HFFc6 (cell line): Measurements from ENCODE around the gene MAN1C1. TPM values are rescaled to one million over a fixed set of nuclear protein-coding genes. Genes with fewer than 3 reads are reported as not detected.
A peak's percentile ranks its signal among the peaks of the same experiment; 100 is the strongest.

Source experiments
- DNase-seq: peaks from one replicate; pipeline ENCODE4 v3.0.0-alpha.2; 2018
- H3K27ac Mint-ChIP-seq: 2 replicates; pipeline ENCODE4 v1.8.0; 2020; ENCODE audit warnings: mild to moderate bottlenecking, mixed read lengths
- H3K27me3 Mint-ChIP-seq: 2 replicates; pipeline ENCODE4 v1.8.0; 2021; ENCODE audit warnings: mild to moderate bottlenecking, moderate library complexity, mixed read lengths; ENCODE audit not compliant: insufficient read depth
- H3K36me3 Mint-ChIP-seq: 2 replicates; pipeline ENCODE4 v1.8.0; 2021; ENCODE audit warnings: low read depth, mixed read lengths
- H3K4me1 Mint-ChIP-seq: 2 replicates; pipeline ENCODE4 v1.8.0; 2020; ENCODE audit warnings: low read depth, mixed read lengths
- H3K4me3 Mint-ChIP-seq: 2 replicates; pipeline ENCODE4 v1.8.0; 2020; ENCODE audit warnings: mild to moderate bottlenecking, moderate library complexity, mixed read lengths
- H3K9me3 Mint-ChIP-seq: 2 replicates; pipeline ENCODE4 v1.8.0; 2020; ENCODE audit warnings: mild to moderate bottlenecking, mixed read lengths
- total RNA-seq, 6 experiments: library from RNA; stranded (reverse); fragmentation: NEBNext Ultra II Directional; extraction: Animal tissue kit (Norgen Biotek cat#: 25700); gene quantifications; 2 replicates in 1 of 6; 3 replicates in 5 of 6; pipeline ENCODE4 v1.2.3, GENCODE V29; 2021
- TF ChIP-seq, protein P1 (sequence below): fragments of 200-600 bp; sonication (generic); IDR thresholded peaks from 2 replicates; pipeline ENCODE4 v1.5.0; 2021; ENCODE audit warnings: antibody characterized with exemption, mild to moderate bottlenecking

MAN1C1 gene
- total RNA-seq, 6 experiments from 2014 or later: 0.07 to 0.14 (median 0.08) TPM; not detected in 3

DNA sequence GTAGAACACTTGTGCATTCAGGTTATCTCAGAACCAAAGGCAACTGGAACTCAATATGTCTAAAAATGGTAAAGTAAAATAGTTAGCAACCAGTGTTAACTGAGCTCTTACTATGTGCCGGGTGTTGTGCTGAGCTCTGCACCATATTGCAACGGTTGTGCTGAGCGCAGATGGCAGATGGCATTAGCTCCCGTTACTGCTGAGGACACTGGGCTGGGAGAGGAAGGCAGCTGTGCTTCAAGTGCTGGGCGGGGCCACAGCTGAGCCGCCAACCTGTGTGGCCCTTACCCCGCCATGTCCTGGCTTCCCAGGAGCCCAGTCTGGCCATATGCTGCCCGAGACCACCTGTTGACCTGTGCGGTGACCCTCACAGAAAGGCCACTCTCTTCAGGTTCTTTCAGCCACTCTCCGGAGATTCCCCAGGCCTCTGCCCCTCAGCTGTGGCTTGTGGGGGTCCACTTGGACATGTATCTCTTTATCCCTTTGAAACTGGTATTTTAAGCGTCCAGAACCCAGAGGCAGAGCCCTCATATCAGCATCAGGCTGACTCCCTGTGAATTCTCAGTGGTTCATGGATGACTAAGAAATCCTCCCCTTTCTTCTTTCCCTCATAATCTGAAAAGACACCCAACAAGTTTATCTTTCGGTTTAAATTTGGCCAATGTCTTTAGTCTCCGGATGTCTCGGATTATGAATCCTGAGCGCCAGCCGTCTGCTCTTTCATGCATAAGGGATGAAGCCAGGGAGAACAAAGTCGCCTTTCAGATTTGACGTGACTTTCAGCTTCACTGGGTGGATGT, 46.8 kb upstream of the MAN1C1 start:
- TF ChIP-seq, protein P1, sequence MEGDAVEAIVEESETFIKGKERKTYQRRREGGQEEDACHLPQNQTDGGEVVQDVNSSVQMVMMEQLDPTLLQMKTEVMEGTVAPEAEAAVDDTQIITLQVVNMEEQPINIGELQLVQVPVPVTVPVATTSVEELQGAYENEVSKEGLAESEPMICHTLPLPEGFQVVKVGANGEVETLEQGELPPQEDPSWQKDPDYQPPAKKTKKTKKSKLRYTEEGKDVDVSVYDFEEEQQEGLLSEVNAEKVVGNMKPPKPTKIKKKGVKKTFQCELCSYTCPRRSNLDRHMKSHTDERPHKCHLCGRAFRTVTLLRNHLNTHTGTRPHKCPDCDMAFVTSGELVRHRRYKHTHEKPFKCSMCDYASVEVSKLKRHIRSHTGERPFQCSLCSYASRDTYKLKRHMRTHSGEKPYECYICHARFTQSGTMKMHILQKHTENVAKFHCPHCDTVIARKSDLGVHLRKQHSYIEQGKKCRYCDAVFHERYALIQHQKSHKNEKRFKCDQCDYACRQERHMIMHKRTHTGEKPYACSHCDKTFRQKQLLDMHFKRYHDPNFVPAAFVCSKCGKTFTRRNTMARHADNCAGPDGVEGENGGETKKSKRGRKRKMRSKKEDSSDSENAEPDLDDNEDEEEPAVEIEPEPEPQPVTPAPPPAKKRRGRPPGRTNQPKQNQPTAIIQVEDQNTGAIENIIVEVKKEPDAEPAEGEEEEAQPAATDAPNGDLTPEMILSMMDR: no peak
- Mint-ChIP-seq H3K27me3 (peaks cover 7% of the 10 kb centered on the region; the same call in 1 of the 2 replicates), H3K27ac (peak overlapping the region; percentile 95), H3K4me1 (peaks cover 44% of the 10 kb centered on the region), H3K36me3 (no peaks in the 10 kb centered on the region), H3K9me3 (no peaks in the 10 kb centered on the region), H3K4me3 (peak overlapping the region; percentile 78; the same call in 1 of the 2 replicates)
- no peak for DNase-seq

DNA sequence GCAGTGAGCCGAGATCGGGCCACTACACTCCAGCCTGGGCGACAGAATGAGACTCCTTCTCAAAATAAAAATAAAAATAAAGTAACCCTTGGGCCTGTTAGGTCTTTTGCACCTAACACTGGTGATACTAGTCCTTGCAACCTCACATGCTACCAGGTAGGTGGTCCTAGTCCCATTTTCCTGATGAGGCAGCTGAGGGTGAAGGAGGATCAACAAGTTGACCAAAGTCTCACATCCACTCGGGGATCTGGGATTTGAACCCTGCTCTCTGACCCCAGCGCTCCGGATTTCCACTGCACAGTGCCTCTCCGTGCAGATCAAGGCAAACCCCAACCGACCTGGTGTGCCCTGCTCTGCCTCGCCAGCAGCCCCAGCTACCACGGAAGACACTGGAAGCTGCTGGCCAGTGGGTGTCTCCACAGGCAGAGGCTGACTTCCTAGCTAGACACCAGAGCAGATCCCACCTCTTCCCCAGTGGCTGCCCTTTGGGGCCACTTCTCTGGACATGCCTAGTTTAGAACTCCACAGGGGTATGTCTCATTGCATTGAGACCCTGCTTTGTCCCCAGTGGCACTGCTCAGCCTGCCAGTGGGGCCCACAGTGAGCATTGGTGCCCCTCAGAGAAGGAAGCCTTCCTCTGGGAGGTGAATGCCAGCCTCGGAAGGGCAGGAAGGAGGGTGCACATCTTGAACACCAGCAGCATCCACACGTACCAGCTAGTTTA, 45.6 kb upstream of the MAN1C1 start:
- no peak for DNase-seq
- Mint-ChIP-seq H3K9me3 (no peaks in the 10 kb centered on the region), H3K4me3 (no peak overlapping the region), H3K36me3 (no peaks in the 10 kb centered on the region), H3K27me3 (peaks cover 7% of the 10 kb centered on the region; the same call in 1 of the 2 replicates), H3K27ac (no peak overlapping the region), H3K4me1 (peaks cover 43% of the 10 kb centered on the region)
- TF ChIP-seq, protein P1: no peak

DNA sequence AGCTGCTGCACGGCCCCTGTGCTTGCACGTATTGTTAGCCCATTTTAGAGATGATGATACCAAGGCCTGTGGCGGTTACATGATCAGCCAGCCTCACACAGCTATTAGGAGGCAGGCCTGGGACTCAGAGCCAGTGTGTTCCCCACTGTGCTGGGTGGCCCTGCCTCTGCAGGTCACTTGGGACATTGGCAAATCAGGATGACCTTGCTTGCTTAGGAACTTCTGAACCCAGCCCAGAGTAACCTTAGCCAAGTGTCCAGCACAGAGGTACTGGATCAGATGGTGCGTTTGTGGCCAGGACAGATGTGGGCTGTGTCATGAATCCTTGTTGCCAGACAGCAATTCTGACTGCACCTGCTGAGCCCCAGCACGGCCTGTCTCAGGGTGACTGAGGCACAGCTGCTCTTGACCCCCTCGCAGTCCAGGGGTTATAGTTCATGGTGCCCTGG, 45.0 kb upstream of the MAN1C1 start:
- Mint-ChIP-seq H3K4me3 (no peak overlapping the region), H3K27me3 (peaks cover 7% of the 10 kb centered on the region; the same call in 1 of the 2 replicates), H3K36me3 (no peaks in the 10 kb centered on the region), H3K9me3 (no peaks in the 10 kb centered on the region), H3K4me1 (peaks cover 37% of the 10 kb centered on the region), H3K27ac (no peak overlapping the region)
- TF ChIP-seq, protein P1: no peak
- no peak for DNase-seq

DNA sequence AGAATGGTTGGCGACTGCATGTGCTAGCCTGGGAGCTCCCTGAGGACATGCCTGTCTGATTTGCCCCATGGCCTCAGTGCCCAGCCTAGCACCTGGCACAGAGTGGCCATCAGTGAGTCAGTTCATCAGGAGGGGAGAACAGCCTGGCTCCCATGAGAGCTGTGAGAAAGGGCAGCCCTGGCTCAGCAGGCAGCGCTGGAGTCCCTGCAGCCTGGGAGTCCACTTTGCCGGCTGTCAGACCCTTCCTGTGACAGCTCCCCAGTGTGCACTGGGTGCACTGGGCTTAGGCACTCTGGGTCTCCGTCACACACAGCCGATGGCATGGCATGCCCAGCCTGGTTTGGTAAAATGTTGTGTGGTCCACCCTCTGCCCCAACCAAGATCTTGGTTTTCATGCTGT, 44.5 kb upstream of the MAN1C1 start:
- Mint-ChIP-seq H3K9me3 (no peaks in the 10 kb centered on the region), H3K4me1 (peaks cover 31% of the 10 kb centered on the region), H3K27ac (no peak overlapping the region), H3K4me3 (no peak overlapping the region), H3K27me3 (peaks cover 7% of the 10 kb centered on the region; the same call in 1 of the 2 replicates), H3K36me3 (no peaks in the 10 kb centered on the region)
- TF ChIP-seq, protein P1: no peak
- no peak for DNase-seq

DNA sequence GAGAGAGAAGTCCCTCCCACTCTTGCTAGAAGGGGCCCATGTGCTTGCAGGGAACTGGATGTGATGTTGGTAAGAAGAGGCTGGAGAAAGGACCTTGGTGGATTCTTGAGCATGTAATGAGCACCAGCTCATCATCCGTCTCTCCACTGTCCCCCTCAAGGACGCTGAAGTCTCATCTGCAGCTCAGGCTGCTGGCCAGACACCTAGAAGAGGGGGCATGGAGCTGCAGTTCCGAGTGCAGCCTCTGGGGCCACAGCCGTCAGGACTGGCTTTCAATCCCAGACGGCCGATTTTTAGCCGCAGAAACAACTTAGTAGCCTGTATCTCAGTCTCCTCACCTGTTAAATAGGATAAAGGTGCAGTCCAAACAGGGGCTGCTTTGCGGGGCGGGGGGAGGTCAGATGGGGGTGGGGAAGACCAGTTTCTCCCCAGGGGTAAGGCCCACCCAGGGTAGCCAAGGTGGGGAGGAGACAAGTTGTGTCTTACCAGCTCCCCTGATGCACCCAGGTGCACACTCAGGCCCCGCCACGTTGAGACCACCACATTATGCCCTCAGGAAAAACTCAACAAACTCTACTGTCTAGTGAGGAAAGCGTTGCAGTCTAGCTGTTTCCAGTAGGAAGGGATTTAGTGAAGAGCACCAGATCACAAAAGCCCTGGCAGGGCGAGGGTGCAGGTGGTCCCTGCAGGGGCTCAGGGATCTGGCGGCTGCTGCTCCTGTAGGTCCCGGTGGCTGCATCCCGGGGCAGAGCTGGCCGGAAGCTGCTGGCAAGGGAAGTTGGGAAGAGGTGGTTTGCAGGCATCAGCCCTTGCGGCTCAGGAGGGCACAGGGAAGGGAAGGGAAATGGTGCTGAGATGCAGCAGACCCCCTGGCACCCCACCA, 43.6 kb upstream of the MAN1C1 start:
- TF ChIP-seq, protein P1: peak; percentile 86
- Mint-ChIP-seq H3K4me1 (peaks cover 23% of the 10 kb centered on the region), H3K27me3 (peaks cover 10% of the 10 kb centered on the region), H3K9me3 (no peaks in the 10 kb centered on the region), H3K27ac (no peak overlapping the region), H3K4me3 (no peak overlapping the region), H3K36me3 (no peaks in the 10 kb centered on the region)
- DNase-seq: peak; percentile 50
